RWPE1 (cell line): ENCODE measurements around the gene MBL2.

ENCODE experiments used
- CTCF ChIA-PET: fragments of 350-600 bp; sonication (Branson Sonifier 250); formaldehyde crosslinking; extraction: SDS; loops from one replicate; lab custom pipeline; 2021; lab: Yijun Ruan, JAX
- POLR2A ChIA-PET: fragments of 400-600 bp; formaldehyde crosslinking; extraction: SDS; loops from one replicate; lab custom pipeline; 2020; ENCODE audit warnings: antibody characterized with exemption; ENCODE audit not compliant: low non-redundant PET; lab: Yijun Ruan, JAX
- DNase-seq: peaks from one replicate; pipeline ENCODE4 v3.0.0; 2012; ENCODE audit warnings: low spot score
- H3K27ac ChIP-seq: fragments of 450-650 bp; 2 replicates; pipeline ENCODE4 v1.5.1; 2017
- CTCF ChIP-seq: fragments of 450-650 bp; conservative IDR thresholded peaks from 2 replicates; pipeline ENCODE4 v1.5.1; 2017; ENCODE audit warnings: low read depth, mild to moderate bottlenecking

Gene MBL2

DNA sequence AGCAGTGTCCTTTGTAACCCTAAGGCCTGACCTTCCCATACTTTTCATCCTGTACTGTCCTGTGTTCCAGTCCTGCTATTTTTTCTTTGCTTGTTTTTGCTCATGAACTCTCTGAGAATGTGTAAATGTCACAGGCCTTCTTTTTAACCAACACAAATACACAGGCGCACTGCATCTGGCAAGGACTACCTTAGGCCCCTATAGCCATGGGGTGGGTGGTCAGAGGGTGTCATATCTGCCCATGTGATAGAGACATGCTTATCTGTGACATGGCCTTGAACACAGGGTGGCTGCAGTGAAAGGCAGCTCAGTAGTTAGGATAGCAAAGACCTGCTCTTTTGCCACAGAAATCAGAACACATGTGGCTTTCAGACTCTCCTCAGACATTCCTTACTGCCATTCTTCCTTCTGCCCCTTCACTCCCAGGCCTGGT lies 3.9 kb upstream of the MBL2 start:
- no peak overlapping the region for H3K27ac ChIP-seq
- CTCF ChIA-PET, result interaction anchor here (0.8 kb wide), 1 partner anchor 39 kb away, joined by 3 read pairs; no protein-coding TSS in a partner anchor
- DNase-seq, result no peak
- no peak for TF ChIP-seq CTCF
- POLR2A ChIA-PET, result no interaction called here

DNA sequence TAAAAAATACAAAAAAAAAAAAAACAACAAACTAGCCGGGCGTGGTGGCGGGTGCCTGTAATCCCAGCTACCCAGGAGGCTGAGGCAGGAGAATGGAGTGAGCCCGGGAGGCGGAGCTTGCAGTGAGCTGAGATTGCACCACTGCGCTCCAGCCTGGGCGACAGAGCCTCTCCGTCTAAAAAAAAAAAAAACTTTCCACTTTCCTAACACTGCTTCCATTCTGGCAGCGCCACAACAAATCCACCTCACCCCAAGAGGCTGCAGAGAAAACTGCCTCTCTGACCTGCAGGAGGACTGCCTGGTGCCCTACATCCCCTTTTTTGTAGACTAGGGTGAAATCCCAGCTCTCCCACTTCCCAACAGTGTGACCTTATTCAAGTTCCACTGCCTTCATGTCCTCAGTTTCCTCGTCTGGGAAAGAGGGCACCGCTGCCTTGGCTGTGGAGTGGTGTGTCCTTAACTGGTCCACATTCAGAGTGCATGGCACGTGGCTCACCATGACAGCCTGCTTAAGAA lies 2.6 kb upstream of the MBL2 start:
- H3K27ac ChIP-seq, result no peak overlapping the region
- DNase-seq, result no peak
- ChIA-PET CTCF (no interaction called here), POLR2A (no interaction called here)
- no peak for TF ChIP-seq CTCF

DNA sequence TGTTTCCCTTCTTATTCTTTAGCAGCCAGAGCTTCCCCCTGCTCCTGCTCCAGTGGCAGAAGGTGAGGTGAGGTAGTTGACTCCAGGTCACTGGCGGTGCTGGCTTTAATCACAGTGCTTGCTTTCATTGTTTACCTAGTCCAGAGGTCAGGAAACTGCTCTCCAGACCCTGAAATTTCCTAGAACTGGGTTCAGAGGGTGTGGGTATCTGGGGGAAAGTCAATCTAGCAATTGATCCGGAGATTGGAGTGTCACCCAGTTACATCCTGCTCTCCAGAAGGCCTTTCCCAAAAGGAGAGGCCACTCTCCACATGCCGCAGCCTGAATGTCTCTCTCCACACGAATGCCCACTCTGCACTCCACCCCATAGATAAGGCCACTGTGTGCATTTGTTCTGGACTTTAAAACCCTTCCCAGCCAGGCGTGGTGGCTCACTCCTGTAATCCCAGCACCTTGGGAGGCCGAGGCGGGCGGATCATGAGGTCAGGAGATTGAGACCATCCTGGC lies 2.1 kb upstream of the MBL2 start:
- no peak for DNase-seq
- TF ChIP-seq CTCF, result no peak
- ChIA-PET CTCF (no interaction called here), POLR2A (no interaction called here)
- H3K27ac ChIP-seq, result no peak overlapping the region

GRCh38 chr10:52774182-52774581 lies 1.6 kb upstream of the MBL2 start:
- no peak overlapping the region for H3K27ac ChIP-seq
- POLR2A ChIA-PET, result no interaction called here
- CTCF ChIA-PET, result no interaction called here
- DNase-seq, result no peak
- no peak for TF ChIP-seq CTCF

GRCh38 chr10:52771534-52772445 lies 794 bp downstream of the MBL2 start:
- no peak overlapping the region for H3K27ac ChIP-seq
- CTCF ChIA-PET, result no interaction called here
- TF ChIP-seq CTCF, result no peak

GRCh38 chr10:52770904-52771303 lies 1.7 kb downstream of the MBL2 start:
- ChIA-PET POLR2A (no interaction called here), CTCF (no interaction called here)
- no peak for DNase-seq

More at GRCh38 chr10:52771534-52772445, 794 bp downstream of the MBL2 start:
- POLR2A ChIA-PET, result no interaction called here
- DNase-seq, result no peak

More at GRCh38 chr10:52770904-52771303, 1.7 kb downstream of the MBL2 start:
- TF ChIP-seq CTCF, result no peak
- no peak overlapping the region for H3K27ac ChIP-seq
